ENCODE measurements around the gene NTM.

Gene NTM

GRCh38 chr11:131658952-131659351 is 288.5 kb downstream of the NTM start:
- H3K27me3 ChIP-seq (ENCODE audit: insufficient read depth, low read length) = no peaks in the 10 kb centered on the region
- H3K4me1 ChIP-seq (ENCODE audit: insufficient read depth, low read length, severe bottlenecking) = no peaks in the 10 kb centered on the region

GRCh38 chr11:131659931-131660330 is 289.5 kb downstream of the NTM start:
- no peaks in the 10 kb centered on the region for H4K20me1 ChIP-seq (ENCODE audit: insufficient read depth, low read length)
- no peaks in the 10 kb centered on the region for H3K9me3 ChIP-seq (ENCODE audit: low read length)
- H3K4me2 ChIP-seq (ENCODE audit: low read length) = no peak overlapping the region
- H3K9ac ChIP-seq (ENCODE audit: low read length) = no peak overlapping the region
- no peak overlapping the region for H2AFZ ChIP-seq (ENCODE audit: low read length)
- no peaks in the 10 kb centered on the region for H3K4me1 ChIP-seq (ENCODE audit: insufficient read depth, low read length, severe bottlenecking)
- no peak overlapping the region for H3K27ac ChIP-seq (ENCODE audit: low read depth, low read length, poor library complexity, severe bottlenecking)
- H3K79me2 ChIP-seq (ENCODE audit: insufficient read depth, low read length) = no peaks in the 10 kb centered on the region
- no peaks in the 10 kb centered on the region for H3K36me3 ChIP-seq (ENCODE audit: insufficient read depth, low read length)
- H3K4me3 ChIP-seq (ENCODE audit: low read depth, low read length, poor library complexity, severe bottlenecking) = no peak overlapping the region
- TF ChIP-seq CTCF (IDR thresholded peaks at IDR 0.05; ENCODE audit: low read length) (no peak), EZH2 (IDR thresholded peaks at IDR 0.05; ENCODE audit: borderline replicate concordance, low read length) (no peak)
- H3K9me2 ChIP-seq (ENCODE audit: low read depth, low read length) = no peaks in the 10 kb centered on the region
- no peaks in the 10 kb centered on the region for H3F3A ChIP-seq (ENCODE audit: insufficient read depth, low read length)
- H3K27me3 ChIP-seq (ENCODE audit: insufficient read depth, low read length) = no peaks in the 10 kb centered on the region

More at GRCh38 chr11:131658952-131659351, 288.5 kb downstream of the NTM start:
- no peak overlapping the region for H3K4me3 ChIP-seq (ENCODE audit: low read depth, low read length, poor library complexity, severe bottlenecking)
- H3K36me3 ChIP-seq (ENCODE audit: insufficient read depth, low read length) = no peaks in the 10 kb centered on the region
- no peak overlapping the region for H2AFZ ChIP-seq (ENCODE audit: low read length)
- H4K20me1 ChIP-seq (ENCODE audit: insufficient read depth, low read length) = no peaks in the 10 kb centered on the region
- no peak overlapping the region for H3K27ac ChIP-seq (ENCODE audit: low read depth, low read length, poor library complexity, severe bottlenecking)
- no peak for TF ChIP-seq CTCF (IDR thresholded peaks at IDR 0.05; ENCODE audit: low read length)
- no peak for TF ChIP-seq EZH2 (IDR thresholded peaks at IDR 0.05; ENCODE audit: borderline replicate concordance, low read length)
- H3K9ac ChIP-seq (ENCODE audit: low read length) = no peak overlapping the region
- no peak overlapping the region for H3K4me2 ChIP-seq (ENCODE audit: low read length)
- H3F3A ChIP-seq (ENCODE audit: insufficient read depth, low read length) = no peaks in the 10 kb centered on the region
- H3K9me2 ChIP-seq (ENCODE audit: low read depth, low read length) = no peaks in the 10 kb centered on the region
- no peaks in the 10 kb centered on the region for H3K9me3 ChIP-seq (ENCODE audit: low read length)
- no peaks in the 10 kb centered on the region for H3K79me2 ChIP-seq (ENCODE audit: insufficient read depth, low read length)

GRCh38 chr11:131661132-131661531 is 290.7 kb downstream of the NTM start:
- Histone ChIP-seq H2AFZ (ENCODE audit: low read length) (no peak overlapping the region), H3K4me1 (ENCODE audit: insufficient read depth, low read length, severe bottlenecking) (no peaks in the 10 kb centered on the region), H3K27me3 (ENCODE audit: insufficient read depth, low read length) (no peaks in the 10 kb centered on the region), H3K4me3 (ENCODE audit: low read depth, low read length, poor library complexity, severe bottlenecking) (no peak overlapping the region), H3K79me2 (ENCODE audit: insufficient read depth, low read length) (no peaks in the 10 kb centered on the region), H3K36me3 (ENCODE audit: insufficient read depth, low read length) (no peaks in the 10 kb centered on the region), H3K9me3 (ENCODE audit: low read length) (no peaks in the 10 kb centered on the region), H3K4me2 (ENCODE audit: low read length) (no peak overlapping the region), H3K9ac (ENCODE audit: low read length) (no peak overlapping the region), H4K20me1 (ENCODE audit: insufficient read depth, low read length) (no peaks in the 10 kb centered on the region), H3F3A (ENCODE audit: insufficient read depth, low read length) (no peaks in the 10 kb centered on the region), H3K27ac (ENCODE audit: low read depth, low read length, poor library complexity, severe bottlenecking) (no peak overlapping the region), H3K9me2 (ENCODE audit: low read depth, low read length) (no peaks in the 10 kb centered on the region)
- TF ChIP-seq EZH2 (IDR thresholded peaks at IDR 0.05; ENCODE audit: borderline replicate concordance, low read length) = no peak
- no peak for TF ChIP-seq CTCF (IDR thresholded peaks at IDR 0.05; ENCODE audit: low read length)

Measured in OCI-LY1 (cell line).